Measurements from ENCODE around the gene GRID2.
A peak's percentile ranks its signal among the peaks of the same experiment; 100 is the strongest.
"Not testable (repeated sequence)": the region's sequence is repeated elsewhere in the genome, so short reads cannot be mapped to it uniquely, and the experiment has no call there.

Gene GRID2

GRCh38 chr4:93317561-93317960, 1013.8 kb downstream of the GRID2 start:
- DNase-seq (ENCODE audit: low read depth) = no peak

- DNase-seq (ENCODE audit: low read depth) = no peak
These were observed 1015.3 kb downstream of the GRID2 start for GRCh38 chr4:93319041-93319440.

- DNase-seq (ENCODE audit: low read depth) = no peak
These were observed 1016.6 kb downstream of the GRID2 start for GRCh38 chr4:93320356-93320755.

- DNase-seq (ENCODE audit: low read depth) = no peak
These were observed 1023.6 kb downstream of the GRID2 start for GRCh38 chr4:93327346-93327745.

- DNase-seq (ENCODE audit: low read depth) = no peak
These were observed 1030.2 kb downstream of the GRID2 start for GRCh38 chr4:93334003-93334402.

GRCh38 chr4:93337196-93337595, 1033.4 kb downstream of the GRID2 start:
- DNase-seq (ENCODE audit: low read depth) = no peak

- DNase-seq (ENCODE audit: low read depth) = no peak
These were observed 1039.0 kb downstream of the GRID2 start for GRCh38 chr4:93342738-93343137.

- no peak for DNase-seq (ENCODE audit: low read depth)
These were observed 1043.1 kb downstream of the GRID2 start for GRCh38 chr4:93346840-93347239.

- DNase-seq (ENCODE audit: low read depth) = no peak
These were observed 1045.1 kb downstream of the GRID2 start for GRCh38 chr4:93348896-93349295.

GRCh38 chr4:93351846-93352245, 1048.1 kb downstream of the GRID2 start:
- DNase-seq (ENCODE audit: low read depth) = no peak

GRCh38 chr4:93355411-93355810, 1051.6 kb downstream of the GRID2 start:
- no peak for DNase-seq (ENCODE audit: low read depth)

GRCh38 chr4:93359586-93359985, 1055.8 kb downstream of the GRID2 start:
- no peak for DNase-seq (ENCODE audit: low read depth)

- DNase-seq (ENCODE audit: low read depth) = not testable (repeated sequence)
These were observed 1062.5 kb downstream of the GRID2 start for GRCh38 chr4:93366169-93366755.

- no peak for DNase-seq (ENCODE audit: low read depth)
These were observed 1065.2 kb downstream of the GRID2 start for GRCh38 chr4:93368968-93369367.

- DNase-seq (ENCODE audit: low read depth) = no peak
These were observed 1066.5 kb downstream of the GRID2 start for GRCh38 chr4:93370256-93370655.

GRCh38 chr4:93373893-93374860, 1070.4 kb downstream of the GRID2 start:
- DNase-seq (ENCODE audit: low read depth) = no peak

GRCh38 chr4:93384241-93384640, 1080.5 kb downstream of the GRID2 start:
- peak; percentile 6 for DNase-seq (ENCODE audit: low read depth)

- DNase-seq (ENCODE audit: low read depth) = peak; percentile 13
These were observed 1081.1 kb downstream of the GRID2 start for GRCh38 chr4:93384887-93385286.

- no peak for DNase-seq (ENCODE audit: low read depth)
These were observed 1090.8 kb downstream of the GRID2 start for GRCh38 chr4:93394545-93395081.

- DNase-seq (ENCODE audit: low read depth) = peak; percentile 2
These were observed 1092.5 kb downstream of the GRID2 start for GRCh38 chr4:93396272-93396671.

- no peak for DNase-seq (ENCODE audit: low read depth)
These were observed 1099.8 kb downstream of the GRID2 start for GRCh38 chr4:93403571-93403970.

GRCh38 chr4:93407493-93408275, 1103.9 kb downstream of the GRID2 start:
- no peak for DNase-seq (ENCODE audit: low read depth)
